SK-N-SH treated with all-trans-retinoic acid at 6 μM for 48 hours (cell line): Measurements from ENCODE around the gene SHROOM4.

Experiments used
- ATAC-seq: fragments of 200-7000 bp; cut with Tn5 transposase; 3 replicates; pipeline ENCODE4 v1.9.1; 2020; ENCODE audit warnings: mild to moderate bottlenecking, moderate library complexity
- ARNTL ChIP-seq: fragments of 450-650 bp; formaldehyde crosslinking; IDR thresholded peaks from 2 replicates; pipeline ENCODE4 v1.5.0; 2020; ENCODE audit warnings: low read depth, mild to moderate bottlenecking, moderate library complexity, borderline replicate concordance
- BACH2 ChIP-seq: fragments of 250-450 bp; sonication (Bioruptor Pico); IDR thresholded peaks from 2 replicates; pipeline ENCODE4 v1.9.0; 2021; ENCODE audit warnings: mild to moderate bottlenecking, borderline replicate concordance
- CSDC2 ChIP-seq: fragments of 250-450 bp; sonication (Bioruptor Pico); IDR thresholded peaks from 2 replicates; pipeline ENCODE4 v1.5.0; 2020; ENCODE audit warnings: mild to moderate bottlenecking, moderate library complexity
- ESRRG ChIP-seq: fragments of 250-450 bp; sonication (Bioruptor Pico); IDR thresholded peaks from 2 replicates; pipeline ENCODE4 v1.6.1; 2021; ENCODE audit warnings: mild to moderate bottlenecking
- GLIS3 ChIP-seq: fragments of 250-450 bp; sonication (Bioruptor Pico); IDR thresholded peaks from 2 replicates; pipeline ENCODE4 v1.5.0; 2020; ENCODE audit warnings: mild to moderate bottlenecking, moderate library complexity
- ISL1 ChIP-seq: fragments of 250-450 bp; sonication (Bioruptor Pico); IDR thresholded peaks from 2 replicates; pipeline ENCODE4 v2.1.2; 2022; ENCODE audit warnings: mild to moderate bottlenecking, moderate library complexity
- PPARA ChIP-seq: fragments of 250-450 bp; sonication (Bioruptor Pico); IDR thresholded peaks from 2 replicates; pipeline ENCODE4 v1.5.0; 2020; ENCODE audit warnings: mild to moderate bottlenecking, borderline replicate concordance
- RARB ChIP-seq: fragments of 250-450 bp; sonication (Bioruptor Pico); IDR thresholded peaks from 2 replicates; pipeline ENCODE4 v1.8.0; 2021; ENCODE audit warnings: mild to moderate bottlenecking, moderate library complexity
- TCF4 ChIP-seq: fragments of 250-450 bp; sonication (Bioruptor Pico); IDR thresholded peaks from 2 replicates; pipeline ENCODE4 v1.8.0; 2021; ENCODE audit warnings: mild to moderate bottlenecking, moderate library complexity, borderline replicate concordance
- ZC3H10 ChIP-seq: fragments of 250-450 bp; sonication (Bioruptor Pico); IDR thresholded peaks from 2 replicates; pipeline ENCODE4 v1.5.1; 2021; ENCODE audit warnings: mild to moderate bottlenecking, moderate library complexity
- ZFP3 ChIP-seq: fragments of 250-450 bp; sonication (Bioruptor Pico); IDR thresholded peaks from 2 replicates; pipeline ENCODE4 v1.5.0; 2020; ENCODE audit warnings: mild to moderate bottlenecking, moderate library complexity
- ZFP30 ChIP-seq: fragments of 450-650 bp; formaldehyde crosslinking; IDR thresholded peaks from 2 replicates; pipeline ENCODE4 v1.5.0; 2022; ENCODE audit warnings: mild to moderate bottlenecking, moderate library complexity
- ZNF565 ChIP-seq: fragments of 450-650 bp; formaldehyde crosslinking; conservative IDR thresholded peaks from 2 replicates; pipeline ENCODE4 v1.5.0; 2020; ENCODE audit warnings: low read depth, mild to moderate bottlenecking, moderate library complexity
- ZNF70 ChIP-seq: fragments of 450-650 bp; formaldehyde crosslinking; IDR thresholded peaks from 2 replicates; pipeline ENCODE4 v1.5.0; 2020; ENCODE audit warnings: mild to moderate bottlenecking, moderate library complexity
- ZNF8 ChIP-seq: fragments of 450-650 bp; formaldehyde crosslinking; IDR thresholded peaks from 2 replicates; pipeline ENCODE4 v1.5.0; 2020; ENCODE audit warnings: mild to moderate bottlenecking, moderate library complexity
- TF ChIP-seq, protein P1 (sequence below): fragments of 250-450 bp; sonication (Bioruptor Pico); IDR thresholded peaks from 2 replicates; pipeline ENCODE4 v1.5.1; 2021; ENCODE audit warnings: mild to moderate bottlenecking, moderate library complexity
- TF ChIP-seq, protein P2 (sequence below): fragments of 250-450 bp; sonication (Bioruptor Pico); IDR thresholded peaks from 2 replicates; pipeline ENCODE4 v1.5.0; 2020; ENCODE audit warnings: mild to moderate bottlenecking, moderate library complexity
- TF ChIP-seq, protein P3 (sequence below): fragments of 250-450 bp; sonication (Bioruptor Pico); IDR thresholded peaks from 2 replicates; pipeline ENCODE4 v1.8.0; 2021; ENCODE audit warnings: low read depth, mild to moderate bottlenecking, moderate library complexity, borderline replicate concordance
- TF ChIP-seq, protein P4 (sequence below): fragments of 250-450 bp; sonication (Bioruptor Pico); IDR thresholded peaks from 2 replicates; pipeline ENCODE4 v1.5.1; 2020; ENCODE audit warnings: low read depth, mild to moderate bottlenecking, moderate library complexity
- TF ChIP-seq, protein P5 (sequence below): fragments of 250-450 bp; sonication (Bioruptor Pico); IDR thresholded peaks from 2 replicates; pipeline ENCODE4 v1.8.0; 2020; ENCODE audit warnings: mild to moderate bottlenecking, moderate library complexity, borderline replicate concordance

SHROOM4 gene

DNA sequence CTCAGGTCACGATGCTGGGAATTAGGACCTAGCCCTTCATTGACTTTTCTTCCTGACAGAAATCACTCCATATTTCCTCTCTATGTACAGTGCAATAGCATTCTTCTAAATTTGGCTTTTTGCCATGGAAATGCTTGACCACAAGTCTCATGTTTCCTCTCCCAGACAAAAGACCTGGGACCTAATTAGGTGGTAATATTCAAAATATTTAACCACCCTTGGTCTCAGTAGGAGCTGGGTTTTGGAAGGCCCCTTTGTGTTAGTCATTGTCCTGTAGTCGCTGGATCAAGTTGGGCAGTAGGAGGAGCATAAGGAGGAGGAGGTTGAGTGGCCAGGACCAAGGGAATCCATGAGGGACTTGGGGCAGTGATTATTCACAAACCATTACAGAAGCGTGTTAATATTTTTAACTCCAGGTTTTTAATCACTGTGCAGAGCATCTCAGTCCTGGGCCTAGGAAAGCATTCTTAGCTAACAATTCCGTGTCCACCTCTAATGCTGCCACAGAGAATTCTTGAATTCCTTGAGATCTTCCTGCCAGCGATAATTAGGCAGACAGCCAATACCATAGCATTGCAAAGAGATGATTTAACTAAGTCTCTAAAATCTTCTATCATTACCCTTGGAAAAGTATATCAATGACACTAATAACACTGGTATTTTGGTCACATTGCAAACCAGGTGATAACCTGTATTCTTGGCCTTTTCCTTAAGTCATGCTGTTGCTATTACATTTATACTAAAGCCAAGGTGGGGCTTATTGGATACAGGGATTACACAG is 25.0 kb upstream of the SHROOM4 start:
- TF ChIP-seq, protein P1, sequence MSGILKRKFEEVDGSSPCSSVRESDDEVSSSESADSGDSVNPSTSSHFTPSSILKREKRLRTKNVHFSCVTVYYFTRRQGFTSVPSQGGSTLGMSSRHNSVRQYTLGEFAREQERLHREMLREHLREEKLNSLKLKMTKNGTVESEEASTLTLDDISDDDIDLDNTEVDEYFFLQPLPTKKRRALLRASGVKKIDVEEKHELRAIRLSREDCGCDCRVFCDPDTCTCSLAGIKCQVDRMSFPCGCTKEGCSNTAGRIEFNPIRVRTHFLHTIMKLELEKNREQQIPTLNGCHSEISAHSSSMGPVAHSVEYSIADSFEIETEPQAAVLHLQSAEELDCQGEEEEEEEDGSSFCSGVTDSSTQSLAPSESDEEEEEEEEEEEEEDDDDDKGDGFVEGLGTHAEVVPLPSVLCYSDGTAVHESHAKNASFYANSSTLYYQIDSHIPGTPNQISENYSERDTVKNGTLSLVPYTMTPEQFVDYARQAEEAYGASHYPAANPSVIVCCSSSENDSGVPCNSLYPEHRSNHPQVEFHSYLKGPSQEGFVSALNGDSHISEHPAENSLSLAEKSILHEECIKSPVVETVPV (CRISPR knock-in tag) = no peak
- TF ChIP-seq ISL1 (CRISPR knock-in tag) = no peak
- TF ChIP-seq, protein P2, sequence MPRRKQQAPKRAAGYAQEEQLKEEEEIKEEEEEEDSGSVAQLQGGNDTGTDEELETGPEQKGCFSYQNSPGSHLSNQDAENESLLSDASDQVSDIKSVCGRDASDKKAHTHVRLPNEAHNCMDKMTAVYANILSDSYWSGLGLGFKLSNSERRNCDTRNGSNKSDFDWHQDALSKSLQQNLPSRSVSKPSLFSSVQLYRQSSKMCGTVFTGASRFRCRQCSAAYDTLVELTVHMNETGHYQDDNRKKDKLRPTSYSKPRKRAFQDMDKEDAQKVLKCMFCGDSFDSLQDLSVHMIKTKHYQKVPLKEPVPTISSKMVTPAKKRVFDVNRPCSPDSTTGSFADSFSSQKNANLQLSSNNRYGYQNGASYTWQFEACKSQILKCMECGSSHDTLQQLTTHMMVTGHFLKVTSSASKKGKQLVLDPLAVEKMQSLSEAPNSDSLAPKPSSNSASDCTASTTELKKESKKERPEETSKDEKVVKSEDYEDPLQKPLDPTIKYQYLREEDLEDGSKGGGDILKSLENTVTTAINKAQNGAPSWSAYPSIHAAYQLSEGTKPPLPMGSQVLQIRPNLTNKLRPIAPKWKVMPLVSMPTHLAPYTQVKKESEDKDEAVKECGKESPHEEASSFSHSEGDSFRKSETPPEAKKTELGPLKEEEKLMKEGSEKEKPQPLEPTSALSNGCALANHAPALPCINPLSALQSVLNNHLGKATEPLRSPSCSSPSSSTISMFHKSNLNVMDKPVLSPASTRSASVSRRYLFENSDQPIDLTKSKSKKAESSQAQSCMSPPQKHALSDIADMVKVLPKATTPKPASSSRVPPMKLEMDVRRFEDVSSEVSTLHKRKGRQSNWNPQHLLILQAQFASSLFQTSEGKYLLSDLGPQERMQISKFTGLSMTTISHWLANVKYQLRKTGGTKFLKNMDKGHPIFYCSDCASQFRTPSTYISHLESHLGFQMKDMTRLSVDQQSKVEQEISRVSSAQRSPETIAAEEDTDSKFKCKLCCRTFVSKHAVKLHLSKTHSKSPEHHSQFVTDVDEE = no peak
- no peak for TF ChIP-seq ZFP3 (CRISPR knock-in tag)
- TF ChIP-seq TCF4 = no peak
- no peak for TF ChIP-seq ZC3H10 (CRISPR knock-in tag)
- no peak for TF ChIP-seq ZNF8 (CRISPR knock-in tag)
- TF ChIP-seq, protein P3, sequence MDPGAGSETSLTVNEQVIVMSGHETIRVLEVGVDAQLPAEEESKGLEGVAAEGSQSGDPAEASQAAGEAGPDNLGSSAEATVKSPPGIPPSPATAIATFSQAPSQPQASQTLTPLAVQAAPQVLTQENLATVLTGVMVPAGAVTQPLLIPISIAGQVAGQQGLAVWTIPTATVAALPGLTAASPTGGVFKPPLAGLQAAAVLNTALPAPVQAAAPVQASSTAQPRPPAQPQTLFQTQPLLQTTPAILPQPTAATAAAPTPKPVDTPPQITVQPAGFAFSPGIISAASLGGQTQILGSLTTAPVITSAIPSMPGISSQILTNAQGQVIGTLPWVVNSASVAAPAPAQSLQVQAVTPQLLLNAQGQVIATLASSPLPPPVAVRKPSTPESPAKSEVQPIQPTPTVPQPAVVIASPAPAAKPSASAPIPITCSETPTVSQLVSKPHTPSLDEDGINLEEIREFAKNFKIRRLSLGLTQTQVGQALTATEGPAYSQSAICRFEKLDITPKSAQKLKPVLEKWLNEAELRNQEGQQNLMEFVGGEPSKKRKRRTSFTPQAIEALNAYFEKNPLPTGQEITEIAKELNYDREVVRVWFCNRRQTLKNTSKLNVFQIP (CRISPR knock-in tag) = no peak
- TF ChIP-seq PPARA (CRISPR knock-in tag) = no peak
- TF ChIP-seq, protein P4, sequence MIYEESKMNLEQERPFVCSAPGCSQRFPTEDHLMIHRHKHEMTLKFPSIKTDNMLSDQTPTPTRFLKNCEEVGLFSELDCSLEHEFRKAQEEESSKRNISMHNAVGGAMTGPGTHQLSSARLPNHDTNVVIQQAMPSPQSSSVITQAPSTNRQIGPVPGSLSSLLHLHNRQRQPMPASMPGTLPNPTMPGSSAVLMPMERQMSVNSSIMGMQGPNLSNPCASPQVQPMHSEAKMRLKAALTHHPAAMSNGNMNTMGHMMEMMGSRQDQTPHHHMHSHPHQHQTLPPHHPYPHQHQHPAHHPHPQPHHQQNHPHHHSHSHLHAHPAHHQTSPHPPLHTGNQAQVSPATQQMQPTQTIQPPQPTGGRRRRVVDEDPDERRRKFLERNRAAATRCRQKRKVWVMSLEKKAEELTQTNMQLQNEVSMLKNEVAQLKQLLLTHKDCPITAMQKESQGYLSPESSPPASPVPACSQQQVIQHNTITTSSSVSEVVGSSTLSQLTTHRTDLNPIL (CRISPR knock-in tag) = no peak
- TF ChIP-seq GLIS3 (CRISPR knock-in tag) = no peak
- no peak for TF ChIP-seq ZNF565 (CRISPR knock-in tag)
- TF ChIP-seq ZNF70 = no peak
- no peak for TF ChIP-seq ARNTL
- no peak for TF ChIP-seq CSDC2 (CRISPR knock-in tag)
- no peak for TF ChIP-seq ZFP30 (CRISPR knock-in tag)
- no peak for TF ChIP-seq ESRRG (CRISPR knock-in tag)
- TF ChIP-seq, protein P5, sequence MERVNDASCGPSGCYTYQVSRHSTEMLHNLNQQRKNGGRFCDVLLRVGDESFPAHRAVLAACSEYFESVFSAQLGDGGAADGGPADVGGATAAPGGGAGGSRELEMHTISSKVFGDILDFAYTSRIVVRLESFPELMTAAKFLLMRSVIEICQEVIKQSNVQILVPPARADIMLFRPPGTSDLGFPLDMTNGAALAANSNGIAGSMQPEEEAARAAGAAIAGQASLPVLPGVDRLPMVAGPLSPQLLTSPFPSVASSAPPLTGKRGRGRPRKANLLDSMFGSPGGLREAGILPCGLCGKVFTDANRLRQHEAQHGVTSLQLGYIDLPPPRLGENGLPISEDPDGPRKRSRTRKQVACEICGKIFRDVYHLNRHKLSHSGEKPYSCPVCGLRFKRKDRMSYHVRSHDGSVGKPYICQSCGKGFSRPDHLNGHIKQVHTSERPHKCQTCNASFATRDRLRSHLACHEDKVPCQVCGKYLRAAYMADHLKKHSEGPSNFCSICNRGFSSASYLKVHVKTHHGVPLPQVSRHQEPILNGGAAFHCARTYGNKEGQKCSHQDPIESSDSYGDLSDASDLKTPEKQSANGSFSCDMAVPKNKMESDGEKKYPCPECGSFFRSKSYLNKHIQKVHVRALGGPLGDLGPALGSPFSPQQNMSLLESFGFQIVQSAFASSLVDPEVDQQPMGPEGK = no peak
- ATAC-seq = peak; percentile 41; the same call in 2 of the 3 replicates

DNA sequence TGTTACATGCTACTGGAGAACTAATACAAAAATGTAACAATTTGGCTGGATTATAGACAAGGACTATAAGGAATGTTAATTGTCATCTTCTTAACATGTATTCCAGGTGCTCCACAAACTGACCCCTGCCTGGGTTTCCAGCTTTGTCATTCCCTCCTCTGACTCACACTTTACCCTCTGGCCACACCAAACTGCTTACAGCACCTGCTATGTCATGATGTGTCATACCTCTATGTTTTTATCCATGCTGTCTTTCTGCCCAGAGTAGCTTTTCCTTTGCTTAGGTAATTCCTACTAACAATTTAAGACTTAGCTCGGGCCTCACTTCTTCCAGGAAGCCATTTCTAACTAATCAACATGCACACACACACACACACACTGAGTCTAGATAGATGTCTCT is 14.0 kb upstream of the SHROOM4 start:
- ATAC-seq = no peak
- no peak for TF ChIP-seq ZNF565 (CRISPR knock-in tag)
- TF ChIP-seq RARB (CRISPR knock-in tag) = no peak
- no peak for TF ChIP-seq BACH2 (CRISPR knock-in tag)
- TF ChIP-seq, protein P4 (CRISPR knock-in tag) = no peak
- no peak for TF ChIP-seq CSDC2 (CRISPR knock-in tag)
- TF ChIP-seq, protein P5 = no peak
- TF ChIP-seq, protein P1 (CRISPR knock-in tag) = no peak
- TF ChIP-seq, protein P3 (CRISPR knock-in tag) = no peak
- TF ChIP-seq PPARA (CRISPR knock-in tag) = no peak
- TF ChIP-seq ESRRG (CRISPR knock-in tag) = no peak
